NCI-H524 (cell line): ENCODE data around the gene CAP1.

Experiments
- DNase-seq, 2 experiments: peaks; one replicate each; lab custom pipeline; 2025; lab: John Stamatoyannopoulos, UW

Gene CAP1

DNA sequence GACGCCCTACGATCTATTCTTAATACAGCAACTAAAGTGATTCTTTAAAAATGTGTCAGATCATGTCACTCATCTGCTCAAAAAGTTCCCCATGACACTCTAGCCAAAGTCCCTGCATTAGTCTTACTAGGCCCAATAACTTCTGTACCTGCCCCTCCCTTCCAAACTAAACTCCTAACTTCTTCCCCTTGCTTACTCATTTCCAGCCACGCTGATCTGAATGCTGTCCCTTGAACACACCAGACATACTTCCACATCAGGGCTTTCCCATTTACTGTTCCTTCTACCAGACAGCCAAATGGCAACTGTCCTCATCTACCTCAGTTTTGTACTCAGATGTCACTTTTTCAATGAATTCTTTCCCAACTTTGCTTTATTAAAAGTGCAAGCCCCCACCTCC is 55.3 kb downstream of the CAP1 start:
- DNase-seq, result no peak

DNA sequence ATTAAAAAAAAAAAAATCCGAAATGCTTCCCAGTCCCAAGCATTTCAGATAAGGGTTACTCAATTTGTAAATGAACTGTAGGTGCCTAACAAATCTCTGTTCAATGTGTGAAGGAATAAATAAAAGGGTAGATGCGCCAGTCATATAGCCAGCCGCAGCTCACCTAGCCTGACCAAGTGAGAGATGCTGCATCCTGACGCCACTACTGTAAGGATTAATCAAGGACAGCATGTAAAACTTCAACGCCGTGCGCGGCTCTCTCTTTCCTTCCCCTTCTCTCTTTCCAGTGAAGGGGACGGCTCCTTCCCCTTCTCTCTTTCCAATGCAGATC is 56.1 kb downstream of the CAP1 start:
- no peak for DNase-seq

DNA sequence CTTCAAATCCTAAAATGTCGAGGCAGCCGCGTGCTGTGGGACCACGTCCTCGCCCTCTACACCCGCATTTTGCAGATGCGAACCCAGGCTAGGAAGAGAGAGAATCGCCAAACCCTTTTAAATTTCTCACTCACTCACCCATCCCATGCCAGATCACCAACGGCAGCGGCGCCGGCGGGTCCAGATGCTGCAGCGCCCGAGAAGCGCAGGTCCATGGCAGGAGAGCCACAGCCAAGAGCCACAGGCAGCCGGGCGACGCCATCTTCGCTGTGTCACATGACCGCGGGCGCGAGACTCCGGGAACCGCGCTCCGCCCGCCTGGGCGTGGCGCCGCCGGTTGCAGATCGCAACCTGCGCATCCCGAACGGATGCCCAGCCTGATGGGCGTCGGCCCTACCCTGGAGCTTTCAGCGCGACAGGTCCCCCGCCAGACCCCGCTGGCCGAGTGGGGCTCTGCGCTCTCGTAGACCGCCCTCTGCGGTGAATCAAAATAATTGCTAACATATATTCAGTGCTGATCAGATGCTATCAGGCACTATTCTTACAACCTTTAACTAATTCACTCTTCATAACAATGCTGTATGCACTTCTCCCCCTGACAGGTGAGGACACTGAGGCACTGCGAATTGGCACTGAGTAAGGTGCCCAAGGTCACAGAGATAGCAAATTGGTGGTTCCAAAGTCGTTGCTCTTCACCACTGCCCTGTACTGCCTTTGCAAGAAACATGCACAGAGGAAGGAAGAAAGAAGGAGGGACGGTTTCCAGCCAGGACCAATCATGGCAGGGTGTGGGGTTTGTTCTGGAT is 56.7 kb downstream of the CAP1 start, which contains the start of gene PPT1:
Gene PPT1 (minus strand): TSS at position 276 of the 806 bp plus-strand sequence. CDS start 14 bp downstream, at position 262.
- DNase-seq, result peak; percentile 65 to 76

DNA sequence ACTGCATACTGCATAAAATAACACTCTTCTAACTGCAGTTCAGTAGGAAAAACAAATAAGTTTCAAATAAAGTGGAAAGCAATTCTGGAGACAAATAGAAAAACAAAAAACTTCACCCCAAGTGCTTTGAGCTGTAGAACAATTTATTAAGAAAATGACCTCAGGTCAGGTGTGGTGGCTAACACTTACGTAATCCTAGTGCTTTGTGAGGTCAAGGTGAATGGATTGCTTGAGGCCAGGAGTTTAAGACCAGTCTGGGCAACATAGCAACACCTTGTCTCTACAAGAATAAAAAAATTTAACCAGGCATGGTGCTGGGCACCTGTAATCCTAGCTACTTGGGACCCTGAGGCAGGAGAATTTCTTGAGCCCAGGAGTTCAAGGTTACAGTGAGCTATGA is 61.5 kb downstream of the CAP1 start:
- no peak for DNase-seq

DNA sequence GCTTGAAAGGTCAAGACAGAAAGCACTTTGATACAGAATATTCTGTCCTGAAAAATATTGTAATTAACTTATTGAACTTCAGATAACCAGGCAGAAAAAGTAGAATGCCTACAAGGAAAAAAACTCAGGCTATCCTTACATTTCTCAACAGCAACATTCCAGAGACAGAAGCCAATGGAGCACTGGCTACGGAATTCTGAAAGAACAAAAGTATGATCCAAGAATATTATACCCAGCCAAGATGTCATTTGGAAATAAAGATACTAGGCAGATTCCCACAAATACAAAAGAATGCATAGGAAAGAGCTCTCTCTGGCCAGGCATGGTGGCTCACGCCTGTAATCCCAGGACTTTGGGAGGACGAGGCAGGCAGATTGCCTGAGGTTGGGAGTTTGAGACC is 62.4 kb downstream of the CAP1 start:
- no peak for DNase-seq

DNA sequence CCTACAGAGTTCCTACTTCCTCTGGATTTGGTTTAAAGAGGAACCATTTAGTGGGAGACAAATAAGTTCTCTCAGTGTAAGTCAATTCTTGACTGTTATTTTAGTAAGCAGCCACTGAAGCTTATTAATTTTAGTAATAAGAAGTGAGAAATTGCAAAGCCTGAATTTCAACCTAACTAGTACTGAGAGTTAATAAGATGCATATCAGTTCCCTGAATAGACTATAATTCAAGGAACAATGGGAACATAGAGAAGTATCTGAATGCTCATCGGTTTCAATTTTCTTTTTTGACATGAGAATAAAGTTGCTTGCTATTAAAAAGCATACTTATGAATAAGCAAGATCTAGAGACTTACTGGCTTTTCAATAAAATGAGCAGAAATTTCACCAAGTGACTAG is 64.5 kb downstream of the CAP1 start:
- no peak for DNase-seq

DNA sequence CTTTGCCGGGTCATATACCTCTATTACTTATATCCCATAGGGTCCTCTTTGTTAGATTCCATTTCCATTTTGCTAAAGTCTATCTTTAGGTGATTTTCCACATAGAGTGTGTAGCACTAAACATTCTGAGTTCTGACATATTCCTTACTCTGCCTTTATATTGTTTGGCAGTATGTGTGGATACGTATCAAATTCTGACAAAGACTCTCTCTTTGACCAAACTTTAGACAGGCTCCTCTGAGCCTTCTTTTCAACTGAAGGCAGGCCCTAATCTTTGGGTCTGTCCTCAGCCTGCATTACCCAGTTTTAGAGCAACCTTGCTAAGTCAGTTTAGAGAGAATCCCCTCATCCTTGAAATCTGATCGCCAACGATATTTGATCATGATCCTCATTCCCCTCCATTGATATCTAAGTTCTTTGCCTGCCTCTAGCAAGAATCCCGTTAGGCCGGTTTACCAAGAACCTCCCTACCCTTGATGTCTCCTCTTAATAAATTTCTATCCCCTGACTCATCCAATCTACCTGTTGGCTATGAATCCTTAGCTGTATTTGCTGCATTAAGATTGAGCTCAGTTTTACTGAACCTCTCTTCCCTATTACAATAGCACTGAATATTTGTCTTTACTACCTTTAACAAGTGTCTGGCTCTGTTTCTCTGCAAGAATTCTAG is 66.9 kb downstream of the CAP1 start:
- no peak for DNase-seq

DNA sequence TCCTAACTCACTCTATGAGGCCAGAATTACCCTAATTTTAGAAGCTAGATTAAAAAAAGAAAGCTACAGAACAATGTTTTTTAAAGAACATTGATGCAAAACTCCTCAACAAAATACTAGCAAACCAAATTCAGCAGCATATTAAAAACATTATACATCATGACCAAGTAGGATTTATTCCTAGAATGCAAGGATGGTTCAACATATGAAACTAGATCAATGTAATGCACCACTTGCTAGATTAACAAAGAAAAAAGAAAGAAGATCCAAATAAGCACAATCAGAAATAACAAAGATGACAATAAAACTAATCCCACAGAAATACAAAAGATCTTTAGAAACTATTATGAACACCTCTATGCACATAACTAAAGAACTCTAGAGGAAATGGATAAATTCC is 69.9 kb downstream of the CAP1 start:
- DNase-seq, result no peak

DNA sequence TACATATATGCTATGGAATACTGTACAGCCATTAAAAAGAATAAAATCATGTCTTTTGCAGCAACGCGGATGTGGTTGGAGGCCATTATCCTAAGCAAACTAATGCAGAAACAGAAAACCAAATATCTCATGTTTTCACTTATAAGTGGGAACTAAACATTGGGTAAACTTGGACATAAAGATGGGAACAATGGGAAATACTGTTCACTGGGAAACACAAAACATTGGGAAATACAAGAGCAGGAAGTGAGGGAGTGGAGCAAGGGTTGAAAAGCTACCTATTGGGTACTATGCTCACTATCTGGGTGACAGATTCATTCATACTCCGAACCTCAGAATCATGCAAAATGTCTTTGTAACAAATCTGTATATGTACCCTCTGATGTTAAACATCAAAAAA is 73.9 kb downstream of the CAP1 start:
- DNase-seq, result no peak

DNA sequence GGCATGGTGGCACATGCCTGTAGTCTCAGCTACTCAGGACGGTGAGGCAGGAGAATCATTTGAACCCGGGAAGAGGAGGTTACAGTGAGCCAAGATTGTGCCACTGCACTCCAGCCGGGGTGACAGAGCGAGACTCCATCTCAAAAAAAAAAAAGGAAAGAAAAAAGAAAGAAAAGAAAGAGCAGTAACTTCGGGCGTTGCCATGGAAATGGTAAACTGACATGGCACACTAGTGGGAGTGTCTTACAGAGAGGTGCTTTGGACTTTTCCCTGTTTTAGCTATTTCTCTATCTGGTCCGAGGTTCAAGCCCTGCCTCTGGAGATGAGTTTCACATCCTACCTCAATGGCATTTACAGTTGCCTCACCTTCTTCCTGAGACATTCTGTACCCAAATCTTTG is 79.6 kb downstream of the CAP1 start:
- no peak for DNase-seq
